HEK293 (cell line): Measurements from ENCODE around the gene FGR.

Source experiments
- CTCF ChIA-PET: fragments of 350-600 bp; formaldehyde crosslinking; extraction: SDS; loops from one replicate; lab custom pipeline; 2021; ENCODE audit warnings: antibody characterized with exemption; lab: Yijun Ruan, JAX
- POLR2A ChIA-PET: fragments of 300-600 bp; formaldehyde crosslinking; extraction: SDS; loops from one replicate; lab custom pipeline; 2020; ENCODE audit warnings: antibody characterized with exemption, inconsistent platforms; lab: Yijun Ruan, JAX
- H3K27ac ChIP-seq: fragments of 200-500 bp; sonication (Bioruptor generic); 2 replicates; pipeline ENCODE4 v1.5.1; 2014; ENCODE audit warnings: low read depth, low read length, control low read depth, inconsistent platforms; ENCODE audit errors: extremely low read depth
- H3K36me3 ChIP-seq, 2 experiments: fragments of 200-500 bp in 1 of 2; sonication (Bioruptor generic) in 1 of 2; 1 replicate in 1 of 2; 2 replicates in 1 of 2; pipeline ENCODE4 v1.5.1; 2014 to 2017; ENCODE audit warnings: inconsistent platforms in 2 of 2, low read length in 2 of 2; ENCODE audit not compliant: control insufficient read depth in 2 of 2, insufficient read depth in 1 of 2
- H3K4me1 ChIP-seq: fragments of 200-500 bp; sonication (Bioruptor generic); 2 replicates; pipeline ENCODE4 v1.5.1; 2014; ENCODE audit warnings: mild to moderate bottlenecking, low read length, inconsistent platforms; ENCODE audit not compliant: control insufficient read depth, insufficient read depth
- H3K4me3 ChIP-seq: 2 replicates; pipeline ENCODE4 v1.5.1; 2011; ENCODE audit warnings: low read depth, mild to moderate bottlenecking, control low read depth, low read length, moderate library complexity
- H3K9me3 ChIP-seq: fragments of 200-500 bp; sonication (Bioruptor generic); 2 replicates; pipeline ENCODE4 v1.5.1; 2014; ENCODE audit warnings: low read depth, low read length, inconsistent platforms; ENCODE audit not compliant: control insufficient read depth, insufficient read depth
- HOXA7 ChIP-seq: sonication (generic); formaldehyde crosslinking; IDR thresholded peaks from 2 replicates; pipeline ENCODE4 v1.8.1; 2022; ENCODE audit warnings: missing genetic modification reagents, borderline replicate concordance
- KLF10 ChIP-seq: fragments of 450-650 bp; IDR thresholded peaks from 2 replicates; pipeline ENCODE4 v1.5.1; 2018; ENCODE audit warnings: missing biosample characterization, mild to moderate bottlenecking, missing genetic modification characterization
- MEIS1 ChIP-seq: sonication (generic); formaldehyde crosslinking; IDR thresholded peaks from 2 replicates; pipeline ENCODE4 v1.8.1; 2022; ENCODE audit warnings: missing genetic modification reagents, mild to moderate bottlenecking, borderline replicate concordance
- ZBTB48 ChIP-seq: fragments of 450-650 bp; formaldehyde crosslinking; IDR thresholded peaks from 2 replicates; pipeline ENCODE4 v1.5.1; 2016; ENCODE audit warnings: missing biosample characterization, missing genetic modification characterization
- ZFHX2 ChIP-seq: fragments of 450-650 bp; formaldehyde crosslinking; conservative IDR thresholded peaks from 2 replicates; pipeline ENCODE4 v1.5.1; 2016; ENCODE audit warnings: missing biosample characterization, missing genetic modification characterization
- ZNF175 ChIP-seq: fragments of 450-650 bp; formaldehyde crosslinking; IDR thresholded peaks from 2 replicates; pipeline ENCODE4 v1.5.1; 2016; ENCODE audit warnings: missing biosample characterization, missing genetic modification characterization
- ZNF221 ChIP-seq: fragments of 450-650 bp; formaldehyde crosslinking; IDR thresholded peaks from 2 replicates; pipeline ENCODE4 v1.5.1; 2017; ENCODE audit warnings: missing biosample characterization, missing genetic modification characterization, borderline replicate concordance
- ZNF23 ChIP-seq: fragments of 450-650 bp; formaldehyde crosslinking; IDR thresholded peaks from 2 replicates; pipeline ENCODE4 v1.5.1; 2016; ENCODE audit warnings: missing biosample characterization, missing genetic modification characterization, borderline replicate concordance
- ZNF248 ChIP-seq: fragments of 450-650 bp; formaldehyde crosslinking; IDR thresholded peaks from 2 replicates; pipeline ENCODE4 v1.5.1; 2017; ENCODE audit warnings: missing biosample characterization, missing genetic modification characterization
- ZNF473 ChIP-seq: fragments of 450-650 bp; formaldehyde crosslinking; IDR thresholded peaks from 2 replicates; pipeline ENCODE4 v1.5.1; 2017; ENCODE audit warnings: missing biosample characterization, missing genetic modification characterization
- ZNF561 ChIP-seq: fragments of 450-650 bp; IDR thresholded peaks from 2 replicates; pipeline ENCODE4 v1.5.1; 2018; ENCODE audit warnings: missing biosample characterization, missing genetic modification characterization, borderline replicate concordance
- ZSCAN23 ChIP-seq: fragments of 450-650 bp; formaldehyde crosslinking; IDR thresholded peaks from 2 replicates; pipeline ENCODE4 v1.5.1; 2016; ENCODE audit warnings: missing biosample characterization, missing genetic modification characterization
- ZXDB ChIP-seq: fragments of 450-650 bp; formaldehyde crosslinking; IDR thresholded peaks from 2 replicates; pipeline ENCODE4 v1.5.1; 2016; ENCODE audit warnings: missing biosample characterization, missing genetic modification characterization
- TF ChIP-seq, protein P1 (sequence below): fragments of 450-650 bp; formaldehyde crosslinking; IDR thresholded peaks from 2 replicates; pipeline ENCODE4 v1.5.1; 2016; ENCODE audit warnings: missing biosample characterization, missing genetic modification characterization
- TF ChIP-seq, protein P2 (sequence below): fragments of 450-650 bp; formaldehyde crosslinking; IDR thresholded peaks from 2 replicates; pipeline ENCODE4 v1.5.1; 2016; ENCODE audit warnings: missing biosample characterization, missing genetic modification characterization
- TF ChIP-seq, protein P3 (sequence below): fragments of 450-650 bp; formaldehyde crosslinking; conservative IDR thresholded peaks from 2 replicates; pipeline ENCODE4 v1.5.1; 2016; ENCODE audit warnings: low read depth, missing biosample characterization, missing genetic modification characterization
- TF ChIP-seq, protein P4 (sequence below): fragments of 450-650 bp; formaldehyde crosslinking; IDR thresholded peaks from 2 replicates; pipeline ENCODE4 v1.5.1; 2016; ENCODE audit warnings: missing biosample characterization, missing genetic modification characterization
- TF ChIP-seq, protein P5 (sequence below): fragments of 450-650 bp; formaldehyde crosslinking; IDR thresholded peaks from 2 replicates; pipeline ENCODE4 v1.5.1; 2016; ENCODE audit warnings: missing biosample characterization, missing genetic modification characterization, borderline replicate concordance

The FGR gene

DNA sequence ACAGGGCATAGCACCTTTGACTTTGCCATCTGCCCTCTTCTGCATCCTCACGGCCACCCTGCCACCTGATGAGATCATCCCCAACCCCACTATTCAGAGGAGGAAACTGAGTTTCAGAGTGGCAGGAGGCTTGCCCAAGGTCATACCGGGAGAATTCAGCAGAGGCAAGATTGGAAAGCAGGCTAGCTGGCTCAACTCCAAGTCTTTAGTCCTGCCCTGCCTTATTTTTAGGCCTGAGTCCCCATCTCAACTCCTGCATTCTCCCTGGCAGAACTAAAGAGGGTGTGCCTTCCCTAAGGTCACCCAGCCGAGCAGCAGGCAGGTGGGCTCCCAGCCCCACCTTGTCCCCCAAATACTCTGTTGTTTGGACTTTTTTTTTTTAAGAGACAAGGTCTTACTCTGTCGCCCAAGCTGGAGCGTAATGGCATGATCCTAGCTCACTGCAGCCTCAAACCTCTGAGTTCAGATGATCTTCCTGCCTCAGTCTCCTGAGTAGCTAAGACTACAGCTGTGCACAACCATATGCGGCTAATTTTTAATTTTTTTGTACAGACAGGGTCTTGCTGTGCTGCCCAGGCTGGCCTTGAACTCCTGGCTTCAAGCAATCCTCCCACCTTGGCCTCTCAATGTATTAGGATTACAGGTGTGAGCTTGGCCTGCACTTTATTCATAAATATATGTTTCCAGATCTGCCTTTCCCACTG, 13.8 kb upstream of the FGR start (continued):
- TF ChIP-seq ZFHX2 (tag by site-specific recombination), result no peak
- TF ChIP-seq ZSCAN23, result no peak
- no peak for TF ChIP-seq ZNF561
- TF ChIP-seq ZNF221 (tag by site-specific recombination), result no peak
- TF ChIP-seq, all 188 proteins: peak for 3

DNA sequence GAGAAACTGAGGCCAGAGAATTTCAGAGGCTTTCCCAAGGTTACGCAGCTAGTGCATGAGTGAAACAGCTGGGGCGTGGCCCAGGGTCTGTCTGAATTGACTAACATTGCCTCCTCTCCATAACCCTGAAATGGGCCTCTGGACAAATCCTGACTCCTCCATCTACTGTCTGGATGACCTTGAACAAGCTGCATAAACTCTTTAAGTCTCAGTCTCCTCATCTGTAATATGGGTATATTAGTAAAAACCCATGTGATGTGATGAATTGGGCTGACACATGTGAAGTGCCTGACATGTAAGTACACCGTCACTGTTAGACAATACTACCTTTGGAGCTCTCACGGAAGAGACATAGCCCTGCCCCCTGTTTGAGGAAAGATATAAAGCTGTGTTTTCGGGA, 12.3 kb upstream of the FGR start:
- Histone ChIP-seq H3K4me1 (peaks cover 5% of the 10 kb centered on the region), H3K36me3 (no peaks in the 10 kb centered on the region), H3K9me3 (no peaks in the 10 kb centered on the region), H3K4me3 (no peak overlapping the region), H3K27ac (no peak overlapping the region)
- ChIA-PET CTCF (interaction anchor here (0.6 to 1.3 kb wide), 2 partner anchors 16 to 1457 kb away, joined by 4 read pairs; partner anchors contain the start of gene CATSPER4), POLR2A (no interaction called here)
- TF ChIP-seq, protein P1, sequence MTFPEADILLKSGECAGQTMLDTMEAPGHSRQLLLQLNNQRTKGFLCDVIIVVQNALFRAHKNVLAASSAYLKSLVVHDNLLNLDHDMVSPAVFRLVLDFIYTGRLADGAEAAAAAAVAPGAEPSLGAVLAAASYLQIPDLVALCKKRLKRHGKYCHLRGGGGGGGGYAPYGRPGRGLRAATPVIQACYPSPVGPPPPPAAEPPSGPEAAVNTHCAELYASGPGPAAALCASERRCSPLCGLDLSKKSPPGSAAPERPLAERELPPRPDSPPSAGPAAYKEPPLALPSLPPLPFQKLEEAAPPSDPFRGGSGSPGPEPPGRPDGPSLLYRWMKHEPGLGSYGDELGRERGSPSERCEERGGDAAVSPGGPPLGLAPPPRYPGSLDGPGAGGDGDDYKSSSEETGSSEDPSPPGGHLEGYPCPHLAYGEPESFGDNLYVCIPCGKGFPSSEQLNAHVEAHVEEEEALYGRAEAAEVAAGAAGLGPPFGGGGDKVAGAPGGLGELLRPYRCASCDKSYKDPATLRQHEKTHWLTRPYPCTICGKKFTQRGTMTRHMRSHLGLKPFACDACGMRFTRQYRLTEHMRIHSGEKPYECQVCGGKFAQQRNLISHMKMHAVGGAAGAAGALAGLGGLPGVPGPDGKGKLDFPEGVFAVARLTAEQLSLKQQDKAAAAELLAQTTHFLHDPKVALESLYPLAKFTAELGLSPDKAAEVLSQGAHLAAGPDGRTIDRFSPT (tag by site-specific recombination), result no peak
- TF ChIP-seq MEIS1 (CRISPR knock-in tag), result no peak
- no peak for TF ChIP-seq ZBTB48 (tag by site-specific recombination)
- no peak for TF ChIP-seq ZXDB (tag by site-specific recombination)
- no peak for TF ChIP-seq HOXA7

DNA sequence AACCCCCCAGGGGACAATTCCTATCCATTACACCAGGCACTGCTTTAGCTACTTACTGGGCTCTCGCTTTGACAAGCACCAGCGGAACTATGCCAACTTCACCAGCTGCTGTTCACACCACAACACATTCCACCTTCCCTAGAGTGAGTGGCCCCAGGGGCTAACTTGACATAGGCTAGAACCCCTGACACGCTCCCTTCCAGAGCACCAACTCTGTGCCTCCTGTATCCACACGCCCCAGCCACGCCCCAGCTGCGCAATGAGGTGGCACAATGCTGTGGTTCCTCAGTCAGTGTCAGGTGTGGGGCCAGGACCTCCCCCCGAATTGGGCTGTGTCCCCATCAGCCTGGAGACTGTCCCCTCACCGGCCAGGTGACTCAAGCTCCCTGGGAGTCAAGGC, 11.7 kb upstream of the FGR start:
- Histone ChIP-seq H3K4me3 (no peak overlapping the region), H3K4me1 (peaks cover 5% of the 10 kb centered on the region), H3K27ac (no peak overlapping the region)
- POLR2A ChIA-PET, result no interaction called here
- TF ChIP-seq ZNF473 (tag by site-specific recombination) (no peak), ZNF23 (tag by site-specific recombination) (no peak), ZBTB48 (tag by site-specific recombination) (peak; percentile 21; the same call in 1 of the 2 replicates), KLF10 (tag by site-specific recombination) (peak; percentile 24; the same call in 1 of the 2 replicates), ZNF248 (tag by site-specific recombination) (no peak)
- TF ChIP-seq, protein P2, sequence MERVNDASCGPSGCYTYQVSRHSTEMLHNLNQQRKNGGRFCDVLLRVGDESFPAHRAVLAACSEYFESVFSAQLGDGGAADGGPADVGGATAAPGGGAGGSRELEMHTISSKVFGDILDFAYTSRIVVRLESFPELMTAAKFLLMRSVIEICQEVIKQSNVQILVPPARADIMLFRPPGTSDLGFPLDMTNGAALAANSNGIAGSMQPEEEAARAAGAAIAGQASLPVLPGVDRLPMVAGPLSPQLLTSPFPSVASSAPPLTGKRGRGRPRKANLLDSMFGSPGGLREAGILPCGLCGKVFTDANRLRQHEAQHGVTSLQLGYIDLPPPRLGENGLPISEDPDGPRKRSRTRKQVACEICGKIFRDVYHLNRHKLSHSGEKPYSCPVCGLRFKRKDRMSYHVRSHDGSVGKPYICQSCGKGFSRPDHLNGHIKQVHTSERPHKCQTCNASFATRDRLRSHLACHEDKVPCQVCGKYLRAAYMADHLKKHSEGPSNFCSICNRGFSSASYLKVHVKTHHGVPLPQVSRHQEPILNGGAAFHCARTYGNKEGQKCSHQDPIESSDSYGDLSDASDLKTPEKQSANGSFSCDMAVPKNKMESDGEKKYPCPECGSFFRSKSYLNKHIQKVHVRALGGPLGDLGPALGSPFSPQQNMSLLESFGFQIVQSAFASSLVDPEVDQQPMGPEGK (tag by site-specific recombination), result no peak
- TF ChIP-seq, all 188 proteins: peak for 2
- Histone ChIP-seq H3K36me3 (no peaks in the 10 kb centered on the region), H3K9me3 (no peaks in the 10 kb centered on the region)
- CTCF ChIA-PET, result interaction anchor here (0.6 to 0.9 kb wide), 2 partner anchors 25 to 26 kb away, joined by 3 read pairs; partner anchors contain the start of gene IFI6

DNA sequence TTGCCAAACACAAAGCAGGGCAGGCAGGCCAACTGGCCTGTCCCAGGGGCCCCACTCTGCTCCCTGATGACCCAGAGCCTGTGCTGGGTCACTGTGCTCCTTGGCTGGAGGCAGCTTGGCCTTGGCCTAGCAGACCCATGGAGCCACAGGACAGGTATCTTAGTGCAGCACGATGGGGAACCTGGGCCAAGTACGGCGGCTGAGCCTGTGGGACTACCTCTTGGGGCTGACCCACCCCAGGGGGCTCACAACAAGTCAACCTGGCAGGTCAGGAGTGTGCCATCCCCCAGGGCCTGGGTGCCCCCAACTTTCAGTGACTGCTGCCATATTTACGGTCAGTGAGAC, 10.1 kb upstream of the FGR start:
- Histone ChIP-seq H3K9me3 (no peaks in the 10 kb centered on the region), H3K4me1 (no peaks in the 10 kb centered on the region), H3K36me3 (no peaks in the 10 kb centered on the region), H3K27ac (no peak overlapping the region), H3K4me3 (no peak overlapping the region)
- ChIA-PET CTCF (interaction anchor here (0.5 to 2.4 kb wide), 6 partner anchors 11 to 572 kb away, joined by 3 to 32 read pairs (median 11); no protein-coding TSS in a partner anchor), POLR2A (no interaction called here)
- no peak for TF ChIP-seq ZNF175 (tag by site-specific recombination)
- TF ChIP-seq, protein P3, sequence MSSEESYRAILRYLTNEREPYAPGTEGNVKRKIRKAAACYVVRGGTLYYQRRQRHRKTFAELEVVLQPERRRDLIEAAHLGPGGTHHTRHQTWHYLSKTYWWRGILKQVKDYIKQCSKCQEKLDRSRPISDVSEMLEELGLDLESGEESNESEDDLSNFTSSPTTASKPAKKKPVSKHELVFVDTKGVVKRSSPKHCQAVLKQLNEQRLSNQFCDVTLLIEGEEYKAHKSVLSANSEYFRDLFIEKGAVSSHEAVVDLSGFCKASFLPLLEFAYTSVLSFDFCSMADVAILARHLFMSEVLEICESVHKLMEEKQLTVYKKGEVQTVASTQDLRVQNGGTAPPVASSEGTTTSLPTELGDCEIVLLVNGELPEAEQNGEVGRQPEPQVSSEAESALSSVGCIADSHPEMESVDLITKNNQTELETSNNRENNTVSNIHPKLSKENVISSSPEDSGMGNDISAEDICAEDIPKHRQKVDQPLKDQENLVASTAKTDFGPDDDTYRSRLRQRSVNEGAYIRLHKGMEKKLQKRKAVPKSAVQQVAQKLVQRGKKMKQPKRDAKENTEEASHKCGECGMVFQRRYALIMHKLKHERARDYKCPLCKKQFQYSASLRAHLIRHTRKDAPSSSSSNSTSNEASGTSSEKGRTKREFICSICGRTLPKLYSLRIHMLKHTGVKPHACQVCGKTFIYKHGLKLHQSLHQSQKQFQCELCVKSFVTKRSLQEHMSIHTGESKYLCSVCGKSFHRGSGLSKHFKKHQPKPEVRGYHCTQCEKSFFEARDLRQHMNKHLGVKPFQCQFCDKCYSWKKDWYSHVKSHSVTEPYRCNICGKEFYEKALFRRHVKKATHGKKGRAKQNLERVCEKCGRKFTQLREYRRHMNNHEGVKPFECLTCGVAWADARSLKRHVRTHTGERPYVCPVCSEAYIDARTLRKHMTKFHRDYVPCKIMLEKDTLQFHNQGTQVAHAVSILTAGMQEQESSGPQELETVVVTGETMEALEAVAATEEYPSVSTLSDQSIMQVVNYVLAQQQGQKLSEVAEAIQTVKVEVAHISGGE (tag by site-specific recombination), result no peak
- TF ChIP-seq, protein P4, sequence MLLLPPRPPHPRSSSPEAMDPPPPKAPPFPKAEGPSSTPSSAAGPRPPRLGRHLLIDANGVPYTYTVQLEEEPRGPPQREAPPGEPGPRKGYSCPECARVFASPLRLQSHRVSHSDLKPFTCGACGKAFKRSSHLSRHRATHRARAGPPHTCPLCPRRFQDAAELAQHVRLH, result no peak
- TF ChIP-seq, protein P5, sequence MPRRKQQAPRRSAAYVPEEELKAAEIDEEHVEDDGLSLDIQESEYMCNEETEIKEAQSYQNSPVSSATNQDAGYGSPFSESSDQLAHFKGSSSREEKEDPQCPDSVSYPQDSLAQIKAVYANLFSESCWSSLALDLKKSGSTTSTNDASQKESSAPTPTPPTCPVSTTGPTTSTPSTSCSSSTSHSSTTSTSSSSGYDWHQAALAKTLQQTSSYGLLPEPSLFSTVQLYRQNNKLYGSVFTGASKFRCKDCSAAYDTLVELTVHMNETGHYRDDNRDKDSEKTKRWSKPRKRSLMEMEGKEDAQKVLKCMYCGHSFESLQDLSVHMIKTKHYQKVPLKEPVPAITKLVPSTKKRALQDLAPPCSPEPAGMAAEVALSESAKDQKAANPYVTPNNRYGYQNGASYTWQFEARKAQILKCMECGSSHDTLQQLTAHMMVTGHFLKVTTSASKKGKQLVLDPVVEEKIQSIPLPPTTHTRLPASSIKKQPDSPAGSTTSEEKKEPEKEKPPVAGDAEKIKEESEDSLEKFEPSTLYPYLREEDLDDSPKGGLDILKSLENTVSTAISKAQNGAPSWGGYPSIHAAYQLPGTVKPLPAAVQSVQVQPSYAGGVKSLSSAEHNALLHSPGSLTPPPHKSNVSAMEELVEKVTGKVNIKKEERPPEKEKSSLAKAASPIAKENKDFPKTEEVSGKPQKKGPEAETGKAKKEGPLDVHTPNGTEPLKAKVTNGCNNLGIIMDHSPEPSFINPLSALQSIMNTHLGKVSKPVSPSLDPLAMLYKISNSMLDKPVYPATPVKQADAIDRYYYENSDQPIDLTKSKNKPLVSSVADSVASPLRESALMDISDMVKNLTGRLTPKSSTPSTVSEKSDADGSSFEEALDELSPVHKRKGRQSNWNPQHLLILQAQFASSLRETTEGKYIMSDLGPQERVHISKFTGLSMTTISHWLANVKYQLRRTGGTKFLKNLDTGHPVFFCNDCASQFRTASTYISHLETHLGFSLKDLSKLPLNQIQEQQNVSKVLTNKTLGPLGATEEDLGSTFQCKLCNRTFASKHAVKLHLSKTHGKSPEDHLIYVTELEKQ (tag by site-specific recombination), result no peak
